Esophagus muscularis mucosa (tissue), 4 donors: ENCODE data around the gene UBE2N. TPM values are rescaled to one million over a fixed set of nuclear protein-coding genes. Genes with fewer than 3 reads are reported as not detected.

Experiments
- DNase-seq: peaks from one replicate; pipeline ENCODE4 v3.0.0-alpha.2; 2017; ENCODE audit errors: extremely low spot score
- H3K27ac ChIP-seq, 4 donors: fragments of 200-600 bp; sonication (generic); replicated peaks in 1 of 4; 1 replicate in 3 of 4; 2 replicates in 1 of 4; pipeline ENCODE4 v1.5.1; 2016 to 2019; ENCODE audit warnings: mild to moderate bottlenecking in 1 of 4
- H3K27me3 ChIP-seq, 4 donors: fragments of 200-600 bp; sonication (generic); one replicate each; pipeline versions ENCODE4 v1.5.1 to v1.6.0; 2016 to 2019
- H3K36me3 ChIP-seq, 4 donors: fragments of 200-600 bp; sonication (generic); one replicate each; pipeline ENCODE4 v1.5.1; 2016 to 2019
- H3K4me1 ChIP-seq, 4 donors: fragments of 200-600 bp; sonication (generic); one replicate each; pipeline ENCODE4 v1.5.1; 2016 to 2019
- H3K4me3 ChIP-seq, 4 donors: fragments of 200-600 bp; sonication (generic); 1 replicate in 2 of 4; 2 replicates in 2 of 4; pipeline ENCODE4 v1.5.1; 2016 to 2019; ENCODE audit warnings: mild to moderate bottlenecking in 4 of 4, moderate library complexity in 1 of 4
- H3K9me3 ChIP-seq, 4 donors: fragments of 200-600 bp; sonication (generic); 1 replicate in 3 of 4; 2 replicates in 1 of 4; pipeline ENCODE4 v1.5.1; 2016 to 2019
- EP300 ChIP-seq: sonication (generic); formaldehyde crosslinking; IDR thresholded peaks from one replicate; pipeline ENCODE4 v1.6.1; 2017; ENCODE audit warnings: antibody characterized with exemption
- POLR2A ChIP-seq: fragments of 450-650 bp; IDR thresholded peaks from one replicate; pipeline ENCODE4 v1.6.1; 2017; ENCODE audit warnings: antibody characterized with exemption, moderate library complexity, mild to moderate bottlenecking, low read depth
- POLR2AphosphoS5 ChIP-seq, 2 donors: sonication (generic); formaldehyde crosslinking; IDR thresholded peaks; one replicate each; pipeline ENCODE4 v1.6.1; 2017; ENCODE audit warnings: antibody characterized with exemption in 2 of 2
- WGBS: methylation state at CpG from one replicate; pipeline ENCODE4 v1.1.5; 2018; 5-methylcytosine and 5-hydroxymethylcytosine counted together
- intact Hi-C: fragments of 100-400 bp; cut with DNase I; formaldehyde crosslinking; loops from one replicate; pipeline ENCODE4 v1.15.1; 2023
- total RNA-seq, 4 donors: library from RNA; depleted of rRNA; stranded (reverse); fragments of >200 nt; gene quantifications; one replicate each; pipeline versions ENCODE4 v1.1.0 to v1.2.1, GENCODE V29; 2016
- TF ChIP-seq, protein P1 (sequence below), 3 experiments: fragments of 200-600 bp in 2 of 3; fragments of 450-650 bp in 1 of 3; sonication (generic) in 2 of 3; IDR thresholded peaks; one replicate each; pipeline ENCODE4 v1.5.1; 2017 to 2019; ENCODE audit warnings: antibody characterized with exemption in 3 of 3, mild to moderate bottlenecking in 2 of 3, moderate library complexity in 1 of 3

UBE2N gene
- total RNA-seq, 4 donors from 2014 or later, result 37.8 to 106 (median 61.8) TPM

DNA sequence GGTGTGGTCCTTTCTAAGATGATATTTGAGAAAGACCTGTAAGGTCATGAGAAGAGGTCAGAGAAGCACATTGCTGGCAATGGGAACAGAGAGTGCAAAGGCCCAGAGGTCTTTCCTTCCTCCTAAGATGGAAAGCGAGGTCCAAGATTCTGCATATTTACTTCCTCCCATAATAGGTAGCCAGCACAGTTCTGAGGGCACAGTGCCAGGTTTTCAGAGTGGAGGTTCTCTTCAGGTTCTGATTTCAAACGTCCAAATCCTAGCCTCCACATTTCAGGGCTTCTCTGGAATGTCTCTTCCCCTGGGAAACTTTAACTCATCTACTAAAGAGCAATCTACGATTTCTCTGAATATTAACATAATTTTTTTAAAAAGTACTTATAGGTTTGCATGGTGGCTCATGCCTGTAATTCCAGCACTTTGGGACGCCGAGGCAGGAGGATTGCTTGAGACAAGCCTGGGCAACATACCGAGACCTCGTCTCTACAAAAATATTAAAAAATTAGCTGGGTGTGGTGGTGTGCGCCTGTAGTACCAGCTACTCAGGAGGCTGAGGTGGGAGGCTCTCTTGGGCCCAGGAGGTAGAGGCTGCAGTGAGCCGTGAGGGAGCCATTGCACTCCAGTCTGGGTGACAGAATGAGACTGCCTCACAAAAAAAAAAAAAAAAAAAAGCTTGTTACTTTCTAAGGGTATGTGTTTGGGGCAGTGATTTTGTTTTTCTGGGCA is 25.0 kb upstream of the UBE2N start:
- Histone ChIP-seq H3K4me1 (peaks cover 12 to 33% (median 23%) of the 10 kb centered on the region in 4 donors), H3K27me3 (no peaks in the 10 kb centered on the region), H3K4me3 (peak overlapping the region; percentile 56 to 92 (median 82)), H3K27ac (peak overlapping the region; percentile 86 to 93 (median 88)), H3K9me3 (no peaks in the 10 kb centered on the region), H3K36me3 (peaks cover 0 to 14% (median 4%) of the 10 kb centered on the region in 4 donors)
- TF ChIP-seq, protein P1, sequence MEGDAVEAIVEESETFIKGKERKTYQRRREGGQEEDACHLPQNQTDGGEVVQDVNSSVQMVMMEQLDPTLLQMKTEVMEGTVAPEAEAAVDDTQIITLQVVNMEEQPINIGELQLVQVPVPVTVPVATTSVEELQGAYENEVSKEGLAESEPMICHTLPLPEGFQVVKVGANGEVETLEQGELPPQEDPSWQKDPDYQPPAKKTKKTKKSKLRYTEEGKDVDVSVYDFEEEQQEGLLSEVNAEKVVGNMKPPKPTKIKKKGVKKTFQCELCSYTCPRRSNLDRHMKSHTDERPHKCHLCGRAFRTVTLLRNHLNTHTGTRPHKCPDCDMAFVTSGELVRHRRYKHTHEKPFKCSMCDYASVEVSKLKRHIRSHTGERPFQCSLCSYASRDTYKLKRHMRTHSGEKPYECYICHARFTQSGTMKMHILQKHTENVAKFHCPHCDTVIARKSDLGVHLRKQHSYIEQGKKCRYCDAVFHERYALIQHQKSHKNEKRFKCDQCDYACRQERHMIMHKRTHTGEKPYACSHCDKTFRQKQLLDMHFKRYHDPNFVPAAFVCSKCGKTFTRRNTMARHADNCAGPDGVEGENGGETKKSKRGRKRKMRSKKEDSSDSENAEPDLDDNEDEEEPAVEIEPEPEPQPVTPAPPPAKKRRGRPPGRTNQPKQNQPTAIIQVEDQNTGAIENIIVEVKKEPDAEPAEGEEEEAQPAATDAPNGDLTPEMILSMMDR (IDR thresholded peaks at IDR 0.05), result no peak
- TF ChIP-seq POLR2AphosphoS5 (IDR thresholded peaks at IDR 0.05) (no peak), POLR2A (no peak), EP300 (no peak)
- intact Hi-C loops, result no loop called here
- 90% methylated on average over 9 of the region's 9 CpGs for WGBS
- no peak for DNase-seq

DNA sequence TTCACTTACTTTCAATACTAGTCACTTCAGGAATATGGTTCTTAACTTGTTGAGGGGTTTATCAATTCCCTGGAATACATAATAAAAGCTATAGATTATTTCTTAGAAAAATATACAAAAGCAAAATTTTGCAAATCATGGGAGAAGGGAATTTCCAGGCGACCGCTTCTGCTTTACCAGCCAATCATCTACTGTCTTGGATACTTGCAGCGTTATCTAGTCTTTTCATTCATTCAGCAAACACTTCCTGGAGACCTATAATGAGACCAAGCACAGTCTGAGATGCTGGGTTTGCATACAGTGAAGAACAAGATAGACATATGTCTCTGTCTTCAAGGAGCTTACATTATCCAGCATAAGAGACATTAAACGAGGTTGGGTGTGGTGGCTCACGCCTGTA is 24.1 kb upstream of the UBE2N start:
- WGBS, result 97% methylated on average over 5 of the region's 5 CpGs
- H3K27me3 ChIP-seq, result no peaks in the 10 kb centered on the region
- H3K36me3 ChIP-seq, result peaks cover 0 to 7% (median 3%) of the 10 kb centered on the region in 4 donors
- H3K4me3 ChIP-seq, result no peak overlapping the region
- no peaks in the 10 kb centered on the region for H3K9me3 ChIP-seq
- TF ChIP-seq EP300, result no peak
- TF ChIP-seq, protein P1 (IDR thresholded peaks at IDR 0.05), result no peak
- no peak for TF ChIP-seq POLR2A
- TF ChIP-seq POLR2AphosphoS5 (IDR thresholded peaks at IDR 0.05), result no peak
- peaks cover 12 to 31% (median 23%) of the 10 kb centered on the region in 4 donors for H3K4me1 ChIP-seq
- intact Hi-C loops, result no loop called here
- no peak for DNase-seq
- H3K27ac ChIP-seq, result no peak overlapping the region

DNA sequence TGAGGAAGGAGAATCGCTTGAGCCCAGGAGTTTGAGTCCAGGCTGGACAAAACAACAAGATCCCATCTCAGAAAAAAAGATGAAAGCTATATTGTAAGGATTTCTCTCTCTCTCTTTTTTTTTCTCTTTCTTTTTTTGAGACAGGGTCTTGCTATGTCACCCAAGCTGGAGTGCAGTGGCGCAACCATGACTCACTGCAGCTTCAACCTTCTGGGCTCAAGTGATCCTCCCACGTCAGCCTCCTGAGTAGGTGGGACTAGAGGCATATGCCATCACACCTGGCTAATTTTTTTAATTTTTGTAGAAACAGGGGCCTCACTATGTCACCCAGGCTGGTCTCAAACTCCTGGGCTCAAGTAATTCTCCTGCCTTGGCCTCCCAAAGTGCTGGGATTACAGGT is 19.8 kb upstream of the UBE2N start:
- WGBS, result 90% methylated on average over 3 of the region's 3 CpGs
- Histone ChIP-seq H3K9me3 (no peaks in the 10 kb centered on the region), H3K4me3 (no peak overlapping the region), H3K27me3 (no peaks in the 10 kb centered on the region), H3K36me3 (no peaks in the 10 kb centered on the region), H3K27ac (no peak overlapping the region), H3K4me1 (no peaks in the 10 kb centered on the region)
- intact Hi-C loops, result no loop called here
- no peak for DNase-seq
- TF ChIP-seq POLR2A, result no peak
- no peak for TF ChIP-seq EP300
- TF ChIP-seq, protein P1 (IDR thresholded peaks at IDR 0.05), result no peak
- TF ChIP-seq POLR2AphosphoS5 (IDR thresholded peaks at IDR 0.05), result no peak

DNA sequence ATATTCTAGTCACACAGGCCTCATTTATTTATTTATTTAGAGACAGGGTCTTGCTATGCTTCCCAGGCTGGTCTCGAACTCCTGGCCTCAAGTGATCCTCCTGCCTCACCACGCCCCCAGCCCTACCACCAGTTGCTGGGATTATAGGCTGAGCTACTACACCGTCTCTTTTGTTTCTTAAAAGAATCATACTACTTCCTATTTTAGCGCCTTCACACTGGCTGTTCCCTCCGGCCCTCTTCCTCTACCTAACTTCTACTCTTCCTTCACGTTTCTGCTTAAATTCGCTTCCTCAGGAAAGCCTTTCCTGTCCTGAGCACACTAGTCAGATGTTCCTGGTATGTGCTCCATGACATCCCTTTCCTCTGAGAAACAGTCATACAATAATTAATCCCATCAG is 19.2 kb upstream of the UBE2N start:
- no peak for TF ChIP-seq EP300
- TF ChIP-seq POLR2AphosphoS5 (IDR thresholded peaks at IDR 0.05), result no peak
- TF ChIP-seq POLR2A, result no peak
- TF ChIP-seq, protein P1 (IDR thresholded peaks at IDR 0.05), result no peak
- H3K4me1 ChIP-seq, result no peaks in the 10 kb centered on the region
- no peak overlapping the region for H3K4me3 ChIP-seq
- intact Hi-C loops, result no loop called here
- no peaks in the 10 kb centered on the region for H3K27me3 ChIP-seq
- no peak for DNase-seq
- no peak overlapping the region for H3K27ac ChIP-seq
- no peaks in the 10 kb centered on the region for H3K36me3 ChIP-seq
- WGBS, result 68% methylated on average over 7 of the region's 7 CpGs
- no peaks in the 10 kb centered on the region for H3K9me3 ChIP-seq
